Thoracic aorta (tissue), 2 donors: ENCODE data around the gene DERA. TPM values are rescaled to one million over a fixed set of nuclear protein-coding genes. Genes with fewer than 3 reads are reported as not detected.

Source experiments
- ATAC-seq: fragments of 150-250 bp; one replicate; pipeline ENCODE4 v1.8.0; 2017; ENCODE audit warnings: low read depth; ENCODE audit not compliant: insufficient number of reproducible peaks, low FRiP score
- DNase-seq: peaks from one replicate; pipeline ENCODE4 v3.0.0-alpha.2; 2020; ENCODE audit warnings: low spot score
- H3K27ac ChIP-seq, 2 donors: fragments of 200-600 bp; sonication (generic); 1 replicate in 1 of 2; 2 replicates in 1 of 2; pipeline ENCODE4 v1.5.1; 2016; ENCODE audit warnings: mild to moderate bottlenecking in 2 of 2, moderate library complexity in 2 of 2
- H3K27me3 ChIP-seq: fragments of 200-600 bp; sonication (generic); replicated peaks from 2 replicates; pipeline ENCODE4 v1.6.0; 2016; ENCODE audit warnings: mild to moderate bottlenecking; ENCODE audit not compliant: insufficient read depth
- H3K36me3 ChIP-seq: fragments of 200-600 bp; sonication (generic); one replicate; pipeline ENCODE4 v1.5.1; 2016
- H3K4me1 ChIP-seq, 2 donors: fragments of 200-600 bp; sonication (generic); 1 replicate in 1 of 2; 2 replicates in 1 of 2; pipeline versions ENCODE4 v1.5.1 to v1.6.0; 2016; ENCODE audit warnings: low read depth in 2 of 2, mild to moderate bottlenecking in 1 of 2; ENCODE audit not compliant: control insufficient read depth in 1 of 2
- H3K4me3 ChIP-seq: fragments of 200-600 bp; sonication (generic); 2 replicates; pipeline ENCODE4 v1.5.1; 2016; ENCODE audit warnings: mild to moderate bottlenecking
- H3K9me3 ChIP-seq: fragments of 200-600 bp; sonication (generic); 2 replicates; pipeline ENCODE4 v1.5.1; 2016
- total RNA-seq, 2 donors: library from RNA; depleted of rRNA; stranded (reverse); fragments of >200 nt; gene quantifications; one replicate each; pipeline versions ENCODE4 v1.1.0 to v1.2.3, GENCODE V29; 2016
- TF ChIP-seq, protein P1 (sequence below): fragments of 200-600 bp; sonication (generic); IDR thresholded peaks from one replicate; pipeline ENCODE4 v1.5.1; 2019; ENCODE audit warnings: antibody characterized with exemption

The DERA gene
- total RNA-seq, 2 donors from 2014 or later: 25.5 to 47.4 TPM

DNA sequence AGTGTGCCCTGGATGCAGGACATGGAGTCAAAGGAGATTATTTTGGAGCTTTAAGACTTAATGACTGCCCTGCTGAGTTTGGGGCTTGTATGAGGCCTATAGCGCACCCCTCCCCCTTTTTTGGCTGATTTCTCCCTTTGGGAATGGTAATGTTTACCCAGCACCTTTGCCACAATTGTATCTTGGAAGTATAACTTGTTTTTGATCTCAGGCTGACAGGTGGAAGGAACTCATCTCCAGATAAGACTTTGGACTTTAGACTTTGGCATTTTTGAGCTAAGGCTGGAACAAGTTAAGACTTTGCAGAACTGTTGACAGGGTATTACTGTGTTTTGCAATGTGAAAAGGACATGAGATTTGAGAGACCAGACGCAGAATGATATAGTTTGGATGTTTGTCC, 110.5 kb downstream of the DERA start:
- H3K9me3 ChIP-seq: no peaks in the 10 kb centered on the region
- H3K27ac ChIP-seq: no peak overlapping the region
- ATAC-seq (no peak), DNase-seq (no peak)
- H3K4me3 ChIP-seq: no peak overlapping the region
- TF ChIP-seq, protein P1, sequence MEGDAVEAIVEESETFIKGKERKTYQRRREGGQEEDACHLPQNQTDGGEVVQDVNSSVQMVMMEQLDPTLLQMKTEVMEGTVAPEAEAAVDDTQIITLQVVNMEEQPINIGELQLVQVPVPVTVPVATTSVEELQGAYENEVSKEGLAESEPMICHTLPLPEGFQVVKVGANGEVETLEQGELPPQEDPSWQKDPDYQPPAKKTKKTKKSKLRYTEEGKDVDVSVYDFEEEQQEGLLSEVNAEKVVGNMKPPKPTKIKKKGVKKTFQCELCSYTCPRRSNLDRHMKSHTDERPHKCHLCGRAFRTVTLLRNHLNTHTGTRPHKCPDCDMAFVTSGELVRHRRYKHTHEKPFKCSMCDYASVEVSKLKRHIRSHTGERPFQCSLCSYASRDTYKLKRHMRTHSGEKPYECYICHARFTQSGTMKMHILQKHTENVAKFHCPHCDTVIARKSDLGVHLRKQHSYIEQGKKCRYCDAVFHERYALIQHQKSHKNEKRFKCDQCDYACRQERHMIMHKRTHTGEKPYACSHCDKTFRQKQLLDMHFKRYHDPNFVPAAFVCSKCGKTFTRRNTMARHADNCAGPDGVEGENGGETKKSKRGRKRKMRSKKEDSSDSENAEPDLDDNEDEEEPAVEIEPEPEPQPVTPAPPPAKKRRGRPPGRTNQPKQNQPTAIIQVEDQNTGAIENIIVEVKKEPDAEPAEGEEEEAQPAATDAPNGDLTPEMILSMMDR: no peak
- H3K27me3 ChIP-seq: no peaks in the 10 kb centered on the region
- no peaks in the 10 kb centered on the region for H3K36me3 ChIP-seq
- no peaks in the 10 kb centered on the region for H3K4me1 ChIP-seq

DNA sequence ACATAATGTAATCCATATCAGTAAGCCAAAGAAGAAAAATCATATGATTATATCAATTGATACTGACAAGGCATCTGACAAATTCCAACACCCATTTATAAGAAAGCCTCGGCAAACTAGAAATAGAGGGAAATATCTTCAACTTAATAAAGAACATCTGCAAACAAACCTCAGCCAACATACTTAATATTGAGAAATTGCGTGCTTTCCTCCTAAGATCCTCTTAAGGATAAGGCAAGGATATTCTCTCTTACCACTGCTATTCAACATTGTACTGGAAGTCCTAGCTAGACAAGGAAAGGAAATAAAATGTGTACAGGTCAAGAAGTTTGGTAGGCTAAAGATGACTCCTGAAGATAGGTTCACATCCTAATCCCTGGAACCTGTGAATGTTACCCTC, 115.9 kb downstream of the DERA start:
- no peak for ATAC-seq
- Histone ChIP-seq H3K4me3 (no peak overlapping the region), H3K27me3 (no peaks in the 10 kb centered on the region), H3K36me3 (no peaks in the 10 kb centered on the region), H3K4me1 (no peaks in the 10 kb centered on the region), H3K27ac (no peak overlapping the region), H3K9me3 (no peaks in the 10 kb centered on the region)
- TF ChIP-seq, protein P1: no peak
- no peak for DNase-seq

DNA sequence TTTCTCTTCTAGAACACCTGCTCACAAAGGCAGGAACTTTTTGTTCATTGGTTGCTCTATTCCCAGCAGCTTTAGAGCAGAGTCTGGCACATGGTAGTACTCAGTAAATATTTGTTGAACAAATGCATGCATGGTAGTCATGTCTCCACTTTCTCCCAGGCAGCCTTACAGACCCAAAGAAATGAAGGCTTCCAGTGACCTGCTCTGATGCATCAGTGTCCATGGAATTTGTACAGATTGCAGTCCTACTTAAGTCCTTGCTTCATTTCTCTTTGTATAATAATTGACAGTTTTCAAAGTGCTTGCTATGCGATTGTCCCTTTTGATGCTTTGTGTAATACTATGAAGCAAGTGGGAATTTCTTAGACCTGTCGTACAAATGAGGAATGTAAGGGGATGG, 119.6 kb downstream of the DERA start:
- H3K4me1 ChIP-seq: no peaks in the 10 kb centered on the region
- no peaks in the 10 kb centered on the region for H3K36me3 ChIP-seq
- TF ChIP-seq, protein P1: no peak
- H3K4me3 ChIP-seq: no peak overlapping the region
- H3K27me3 ChIP-seq: no peaks in the 10 kb centered on the region
- no peaks in the 10 kb centered on the region for H3K9me3 ChIP-seq
- ATAC-seq (no peak), DNase-seq (no peak)
- no peak overlapping the region for H3K27ac ChIP-seq

DNA sequence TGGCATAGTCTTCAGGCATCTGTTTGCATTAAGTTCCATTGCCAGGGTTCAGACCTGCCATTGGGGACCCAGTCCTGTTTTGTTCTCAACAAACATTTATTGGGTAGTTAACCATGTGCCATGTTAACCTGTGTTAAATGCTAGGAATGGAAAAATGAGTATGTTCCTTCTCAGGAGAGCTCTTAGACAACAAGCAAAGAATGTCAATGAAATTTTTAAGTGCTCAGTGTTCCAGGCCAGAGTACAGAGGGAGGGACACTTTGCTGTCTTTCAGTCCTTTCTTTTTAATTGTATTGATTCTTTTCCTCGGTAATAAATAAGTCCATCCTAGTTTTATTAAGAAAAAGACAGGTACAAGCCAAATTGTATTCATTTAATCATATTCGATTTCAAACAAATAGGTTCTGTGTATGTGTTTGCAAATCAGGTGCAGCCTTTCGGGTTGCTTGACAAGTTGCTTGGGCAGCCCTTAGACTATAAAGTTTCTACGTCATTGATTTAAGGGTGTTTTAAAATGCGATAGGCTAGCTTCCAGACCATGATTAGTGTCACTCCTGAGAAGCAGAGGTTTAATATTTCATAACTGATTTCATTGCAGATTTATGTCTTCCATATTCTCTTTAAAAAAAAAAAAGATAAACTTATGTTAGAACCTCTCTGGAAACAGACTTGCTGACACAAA, 123.1 kb downstream of the DERA start:
- Histone ChIP-seq H3K36me3 (peaks cover 3% of the 10 kb centered on the region), H3K4me1 (no peaks in the 10 kb centered on the region), H3K27ac (no peak overlapping the region), H3K27me3 (no peaks in the 10 kb centered on the region), H3K9me3 (no peaks in the 10 kb centered on the region), H3K4me3 (no peak overlapping the region)
- DNase-seq: no peak
- TF ChIP-seq, protein P1: no peak
- ATAC-seq: no peak

DNA sequence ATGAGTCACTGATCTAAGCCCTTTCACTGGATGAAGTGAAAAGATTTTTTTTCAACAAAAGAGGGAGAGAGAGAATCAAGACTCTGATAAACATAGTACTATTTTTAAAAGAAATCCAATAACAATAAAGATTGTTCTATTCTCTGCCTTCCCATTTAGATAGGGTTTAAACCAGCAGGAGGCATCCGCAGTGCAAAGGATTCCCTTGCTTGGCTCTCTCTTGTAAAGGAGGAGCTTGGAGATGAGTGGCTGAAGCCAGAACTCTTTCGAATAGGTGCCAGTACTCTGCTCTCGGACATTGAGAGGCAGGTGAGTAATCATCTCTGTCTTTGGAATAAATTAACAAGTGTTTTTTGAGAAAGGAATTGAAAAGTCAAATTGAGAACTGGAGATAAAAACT, 124.9 kb downstream of the DERA start:
- TF ChIP-seq, protein P1: no peak
- peaks cover 3% of the 10 kb centered on the region for H3K36me3 ChIP-seq
- no peak for DNase-seq

More for the DNA sequence above, 124.9 kb downstream of the DERA start:
- Histone ChIP-seq H3K4me3 (no peak overlapping the region), H3K27me3 (no peaks in the 10 kb centered on the region), H3K9me3 (no peaks in the 10 kb centered on the region), H3K27ac (no peak overlapping the region), H3K4me1 (no peaks in the 10 kb centered on the region)
- no peak for ATAC-seq
